ENCODE measurements around the gene CACNA1G.

Gene CACNA1G

GRCh38 chr17:50560931-50561745 is 623 bp downstream of the CACNA1G start:
- TF ChIP-seq GATA2 (IDR thresholded peaks at IDR 0.05; ENCODE audit: low read depth, low read length) = no peak
- no peak for TF ChIP-seq GATA3 (IDR thresholded peaks at IDR 0.05; ENCODE audit: low read depth, low read length)

GRCh38 chr17:50561746-50562141 is 1.2 kb downstream of the CACNA1G start:
- TF ChIP-seq GATA2 (IDR thresholded peaks at IDR 0.05; ENCODE audit: low read depth, low read length) (no peak), GATA3 (IDR thresholded peaks at IDR 0.05; ENCODE audit: low read depth, low read length) (no peak)

GRCh38 chr17:50562242-50563091 is 2.0 kb downstream of the CACNA1G start:
- TF ChIP-seq GATA2 (IDR thresholded peaks at IDR 0.05; ENCODE audit: low read depth, low read length) = no peak
- no peak for TF ChIP-seq GATA3 (IDR thresholded peaks at IDR 0.05; ENCODE audit: low read depth, low read length)

- TF ChIP-seq GATA2 (IDR thresholded peaks at IDR 0.05; ENCODE audit: low read depth, low read length) (peak; percentile 26; the same call in 1 of the 2 replicates), GATA3 (IDR thresholded peaks at IDR 0.05; ENCODE audit: low read depth, low read length) (no peak)
Observed at GRCh38 chr17:50563092-50563511, 2.6 kb downstream of the CACNA1G start.

GRCh38 chr17:50564916-50565315 is 4.4 kb downstream of the CACNA1G start:
- TF ChIP-seq GATA2 (IDR thresholded peaks at IDR 0.05; ENCODE audit: low read depth, low read length) (no peak), GATA3 (IDR thresholded peaks at IDR 0.05; ENCODE audit: low read depth, low read length) (no peak)

- no peak for TF ChIP-seq GATA3 (IDR thresholded peaks at IDR 0.05; ENCODE audit: low read depth, low read length)
- TF ChIP-seq GATA2 (IDR thresholded peaks at IDR 0.05; ENCODE audit: low read depth, low read length) = peak; percentile 81
Observed at GRCh38 chr17:50565402-50566350, 5.2 kb downstream of the CACNA1G start.

GRCh38 chr17:50566886-50567285 is 6.4 kb downstream of the CACNA1G start:
- no peak for TF ChIP-seq GATA2 (IDR thresholded peaks at IDR 0.05; ENCODE audit: low read depth, low read length)
- no peak for TF ChIP-seq GATA3 (IDR thresholded peaks at IDR 0.05; ENCODE audit: low read depth, low read length)

- TF ChIP-seq GATA3 (IDR thresholded peaks at IDR 0.05; ENCODE audit: low read depth, low read length) = no peak
- no peak for TF ChIP-seq GATA2 (IDR thresholded peaks at IDR 0.05; ENCODE audit: low read depth, low read length)
Observed at GRCh38 chr17:50568659-50569058, 8.1 kb downstream of the CACNA1G start.

GRCh38 chr17:50569592-50569991 is 9.1 kb downstream of the CACNA1G start:
- TF ChIP-seq GATA3 (IDR thresholded peaks at IDR 0.05; ENCODE audit: low read depth, low read length) = no peak

GRCh38 chr17:50570032-50570431 is 9.5 kb downstream of the CACNA1G start:
- TF ChIP-seq GATA3 (IDR thresholded peaks at IDR 0.05; ENCODE audit: low read depth, low read length) (no peak), GATA2 (IDR thresholded peaks at IDR 0.05; ENCODE audit: low read depth, low read length) (no peak)

- TF ChIP-seq GATA2 (IDR thresholded peaks at IDR 0.05; ENCODE audit: low read depth, low read length) (no peak), GATA3 (IDR thresholded peaks at IDR 0.05; ENCODE audit: low read depth, low read length) (no peak)
Observed at GRCh38 chr17:50570528-50570927, 10.0 kb downstream of the CACNA1G start.

GRCh38 chr17:50571681-50572080 is 11.2 kb downstream of the CACNA1G start:
- TF ChIP-seq GATA3 (IDR thresholded peaks at IDR 0.05; ENCODE audit: low read depth, low read length) = no peak
- no peak for TF ChIP-seq GATA2 (IDR thresholded peaks at IDR 0.05; ENCODE audit: low read depth, low read length)

GRCh38 chr17:50572541-50572940 is 12.0 kb downstream of the CACNA1G start:
- TF ChIP-seq GATA3 (IDR thresholded peaks at IDR 0.05; ENCODE audit: low read depth, low read length) (no peak), GATA2 (IDR thresholded peaks at IDR 0.05; ENCODE audit: low read depth, low read length) (no peak)

Measured in SH-SY5Y (cell line).